CD4-positive, alpha-beta T cell treated with Interleukin-1 beta for 1 hour (primary cell): ENCODE measurements around the gene MRPL37.
"Not testable (repeated sequence)": the region's sequence is repeated elsewhere in the genome, so short reads cannot be mapped to it uniquely, and the experiment has no call there.

ENCODE experiments used
- DNase-seq, 2 donors: peaks; one replicate each; pipeline ENCODE4 v3.0.0-alpha.2; 2020 to 2022

The MRPL37 gene

GRCh38 chr1:54220004-54220811, 20.2 kb downstream of the MRPL37 start:
- DNase-seq = peak in 1 of 2 donors; percentile 39

- no peak for DNase-seq
Measured at GRCh38 chr1:54221113-54221834, 21.3 kb downstream of the MRPL37 start.

- no peak for DNase-seq
Measured at GRCh38 chr1:54221867-54222484, 22.0 kb downstream of the MRPL37 start.

GRCh38 chr1:54222711-54223110, 22.7 kb downstream of the MRPL37 start:
- DNase-seq = no peak

- DNase-seq = no peak
Measured at GRCh38 chr1:54223441-54224202, 23.7 kb downstream of the MRPL37 start.

- no peak for DNase-seq
Measured at GRCh38 chr1:54224233-54224632, 24.3 kb downstream of the MRPL37 start.

GRCh38 chr1:54225378-54225777, 25.4 kb downstream of the MRPL37 start:
- no peak for DNase-seq

- DNase-seq = no peak
Measured at GRCh38 chr1:54225986-54226559, 26.1 kb downstream of the MRPL37 start.

GRCh38 chr1:54227091-54227602, 27.2 kb downstream of the MRPL37 start:
- peak in 1 of 2 donors; percentile 60 for DNase-seq

GRCh38 chr1:54227891-54228310, 27.9 kb downstream of the MRPL37 start:
- no peak for DNase-seq

- no peak for DNase-seq
Measured at GRCh38 chr1:54228638-54229079, 28.7 kb downstream of the MRPL37 start.

- DNase-seq = no peak
Measured at GRCh38 chr1:54229281-54229891, 29.4 kb downstream of the MRPL37 start.

- DNase-seq = no peak
Measured at GRCh38 chr1:54230507-54231339, 30.8 kb downstream of the MRPL37 start.

GRCh38 chr1:54233196-54233595, 33.2 kb downstream of the MRPL37 start:
- not testable (repeated sequence) for DNase-seq

GRCh38 chr1:54234284-54234683, 34.3 kb downstream of the MRPL37 start:
- DNase-seq = no peak

GRCh38 chr1:54237586-54237985, 37.6 kb downstream of the MRPL37 start:
- DNase-seq = no peak

GRCh38 chr1:54238353-54239034, 38.5 kb downstream of the MRPL37 start:
- DNase-seq = peak in 1 of 2 donors; percentile 56

GRCh38 chr1:54239035-54239383, 39.0 kb downstream of the MRPL37 start:
- DNase-seq = no peak

- DNase-seq = no peak
Measured at GRCh38 chr1:54239631-54240031, 39.7 kb downstream of the MRPL37 start.

- no peak for DNase-seq
Measured at GRCh38 chr1:54240741-54241335, 40.9 kb downstream of the MRPL37 start.
